Neutrophil (primary cell): ENCODE data around the gene FAM3D.

Source experiments
- H3K27ac ChIP-seq: fragments of 200-600 bp; sonication (generic); 2 replicates; pipeline ENCODE4 v1.5.1; 2016; ENCODE audit warnings: mild to moderate bottlenecking, moderate library complexity
- H3K27me3 ChIP-seq: fragments of 200-600 bp; sonication (generic); 2 replicates; pipeline ENCODE4 v1.6.0; 2016; ENCODE audit warnings: mild to moderate bottlenecking
- H3K36me3 ChIP-seq: fragments of 200-600 bp; sonication (generic); 2 replicates; pipeline ENCODE4 v1.5.1; 2017
- H3K4me1 ChIP-seq, 2 experiments: fragments of 200-600 bp in 1 of 2; sonication (generic) in 1 of 2; 1 replicate in 1 of 2; 2 replicates in 1 of 2; pipeline versions ENCODE4 v1.5.1 to v1.6.1; 2013 to 2016; ENCODE audit warnings: low read depth in 1 of 2, low read length in 1 of 2, mild to moderate bottlenecking in 1 of 2, moderate library complexity in 1 of 2; ENCODE audit not compliant: control insufficient read depth in 1 of 2, insufficient read depth in 1 of 2
- H3K4me3 ChIP-seq, 2 experiments: fragments of 200-600 bp in 1 of 2; sonication (generic) in 1 of 2; 1 replicate in 1 of 2; 2 replicates in 1 of 2; pipeline ENCODE4 v1.5.1; 2013 to 2016; ENCODE audit warnings: low read depth in 1 of 2, low read length in 1 of 2, mild to moderate bottlenecking in 1 of 2, moderate library complexity in 1 of 2
- H3K9me3 ChIP-seq: fragments of 200-600 bp; sonication (generic); 2 replicates; pipeline ENCODE4 v1.5.1; 2016
- TF ChIP-seq, protein P1 (sequence below): fragments of 200-600 bp; sonication (generic); IDR thresholded peaks from 2 replicates; pipeline ENCODE4 v1.5.1; 2016; ENCODE audit warnings: antibody characterized with exemption

FAM3D gene

DNA sequence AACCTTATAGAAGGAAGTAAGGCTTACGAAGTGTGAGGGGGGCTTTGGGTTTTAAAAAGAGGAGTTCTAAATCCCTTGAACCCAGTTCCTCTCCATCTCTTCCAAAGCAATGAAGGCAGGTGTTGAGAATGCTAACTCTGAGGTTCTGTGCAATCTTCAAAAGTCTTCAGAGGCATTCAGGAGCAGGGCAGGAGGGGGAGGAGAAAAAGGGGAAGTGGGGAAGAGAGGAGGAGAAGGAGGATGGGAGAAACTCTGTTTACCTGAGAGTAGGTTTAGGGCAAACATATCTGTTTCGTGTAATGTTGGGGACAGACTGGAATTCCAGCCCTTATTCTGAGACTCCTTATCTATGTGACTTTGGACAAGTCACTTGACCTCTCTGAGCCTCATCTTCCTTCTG lies 36.9 kb downstream of the FAM3D start:
- H3K27me3 ChIP-seq, result no peaks in the 10 kb centered on the region
- no peak overlapping the region for H3K27ac ChIP-seq
- TF ChIP-seq, protein P1, sequence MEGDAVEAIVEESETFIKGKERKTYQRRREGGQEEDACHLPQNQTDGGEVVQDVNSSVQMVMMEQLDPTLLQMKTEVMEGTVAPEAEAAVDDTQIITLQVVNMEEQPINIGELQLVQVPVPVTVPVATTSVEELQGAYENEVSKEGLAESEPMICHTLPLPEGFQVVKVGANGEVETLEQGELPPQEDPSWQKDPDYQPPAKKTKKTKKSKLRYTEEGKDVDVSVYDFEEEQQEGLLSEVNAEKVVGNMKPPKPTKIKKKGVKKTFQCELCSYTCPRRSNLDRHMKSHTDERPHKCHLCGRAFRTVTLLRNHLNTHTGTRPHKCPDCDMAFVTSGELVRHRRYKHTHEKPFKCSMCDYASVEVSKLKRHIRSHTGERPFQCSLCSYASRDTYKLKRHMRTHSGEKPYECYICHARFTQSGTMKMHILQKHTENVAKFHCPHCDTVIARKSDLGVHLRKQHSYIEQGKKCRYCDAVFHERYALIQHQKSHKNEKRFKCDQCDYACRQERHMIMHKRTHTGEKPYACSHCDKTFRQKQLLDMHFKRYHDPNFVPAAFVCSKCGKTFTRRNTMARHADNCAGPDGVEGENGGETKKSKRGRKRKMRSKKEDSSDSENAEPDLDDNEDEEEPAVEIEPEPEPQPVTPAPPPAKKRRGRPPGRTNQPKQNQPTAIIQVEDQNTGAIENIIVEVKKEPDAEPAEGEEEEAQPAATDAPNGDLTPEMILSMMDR, result no peak
- H3K9me3 ChIP-seq, result no peaks in the 10 kb centered on the region
- H3K4me3 ChIP-seq, result no peak overlapping the region
- no peaks in the 10 kb centered on the region for H3K36me3 ChIP-seq
- H3K4me1 ChIP-seq, result peaks cover 0 to 3% of the 10 kb centered on the region in 2 experiments

DNA sequence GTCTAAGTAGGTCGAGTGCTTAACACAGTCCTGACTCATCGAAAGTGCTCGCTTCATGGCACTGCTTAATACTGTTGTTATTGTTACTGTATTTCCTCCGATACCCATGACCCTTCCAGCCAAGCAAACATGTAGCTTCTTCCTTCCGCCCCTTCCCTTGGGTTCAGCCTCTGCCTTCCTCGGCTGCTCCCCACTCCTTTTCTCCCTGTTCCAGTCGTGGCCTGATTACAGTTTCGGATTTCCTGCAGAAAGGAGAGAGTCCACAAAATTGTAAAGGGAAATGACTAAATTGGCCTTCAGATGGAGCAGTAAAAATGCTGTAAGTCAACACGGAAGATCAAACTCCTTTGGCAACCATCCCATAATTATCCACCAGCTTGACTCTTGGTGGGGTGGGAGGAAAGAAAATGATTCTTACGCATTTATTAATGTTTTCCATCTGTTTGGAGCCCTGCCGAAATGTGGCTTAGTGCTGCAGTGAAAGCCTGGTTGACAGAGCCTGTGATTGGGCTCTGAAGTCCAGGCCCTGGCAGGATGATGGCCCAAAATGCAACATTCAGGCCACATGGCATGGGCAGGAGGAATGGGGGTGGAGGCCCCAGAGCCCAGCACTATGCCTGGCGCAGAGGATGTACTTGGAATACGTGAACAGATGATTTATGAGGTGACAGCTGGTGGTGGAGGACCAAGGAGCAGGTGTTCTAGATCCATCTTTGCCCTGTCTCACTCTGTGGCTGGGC lies 37.6 kb downstream of the FAM3D start:
- no peak overlapping the region for H3K4me3 ChIP-seq
- TF ChIP-seq, protein P1, result no peak
- no peaks in the 10 kb centered on the region for H3K9me3 ChIP-seq
- no peak overlapping the region for H3K27ac ChIP-seq
- no peaks in the 10 kb centered on the region for H3K27me3 ChIP-seq
- H3K4me1 ChIP-seq, result peaks cover 0 to 3% of the 10 kb centered on the region in 2 experiments
- no peaks in the 10 kb centered on the region for H3K36me3 ChIP-seq

DNA sequence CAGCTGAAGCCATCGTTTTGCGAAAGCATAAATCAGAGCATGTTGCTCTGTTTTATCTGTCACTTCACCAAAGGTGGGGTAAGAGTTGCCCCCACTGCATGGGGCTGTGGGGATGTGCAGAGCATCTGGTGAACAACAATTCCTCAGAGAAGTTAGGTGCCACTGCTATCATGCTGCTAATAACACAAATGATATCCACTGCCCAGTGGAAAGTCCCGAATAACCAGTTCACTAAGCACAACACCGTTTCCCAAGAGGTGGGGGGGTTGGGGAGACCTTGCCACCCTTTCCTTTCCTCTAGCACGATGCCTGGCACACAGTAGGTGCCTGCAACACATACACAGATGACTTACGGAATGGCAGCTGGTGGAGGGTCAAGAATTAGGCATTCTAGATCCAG lies 38.6 kb downstream of the FAM3D start:
- Histone ChIP-seq H3K4me1 (peaks cover 0 to 3% of the 10 kb centered on the region in 2 experiments), H3K36me3 (no peaks in the 10 kb centered on the region), H3K9me3 (no peaks in the 10 kb centered on the region), H3K4me3 (no peak overlapping the region), H3K27me3 (no peaks in the 10 kb centered on the region), H3K27ac (no peak overlapping the region)
- TF ChIP-seq, protein P1, result no peak

DNA sequence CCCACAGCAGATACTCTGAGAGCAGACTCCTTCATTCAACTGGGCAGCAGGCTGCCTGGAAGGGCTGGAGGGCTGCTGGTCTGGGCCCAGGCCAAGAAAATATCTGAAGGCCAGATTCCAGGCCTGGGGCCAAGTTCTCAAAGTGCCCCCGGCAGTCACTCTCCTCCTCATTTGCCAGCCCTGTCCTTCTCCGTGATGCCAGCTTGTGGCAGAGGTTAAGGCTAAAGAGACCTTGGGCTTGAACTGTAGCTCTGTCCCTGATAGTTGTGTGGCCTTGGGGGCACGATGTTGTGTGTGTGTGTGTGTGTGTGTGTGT lies 39.0 kb downstream of the FAM3D start:
- TF ChIP-seq, protein P1, result no peak
- Histone ChIP-seq H3K4me1 (peaks cover 0 to 3% of the 10 kb centered on the region in 2 experiments), H3K27me3 (no peaks in the 10 kb centered on the region), H3K27ac (no peak overlapping the region), H3K4me3 (no peak overlapping the region), H3K9me3 (no peaks in the 10 kb centered on the region), H3K36me3 (no peaks in the 10 kb centered on the region)

DNA sequence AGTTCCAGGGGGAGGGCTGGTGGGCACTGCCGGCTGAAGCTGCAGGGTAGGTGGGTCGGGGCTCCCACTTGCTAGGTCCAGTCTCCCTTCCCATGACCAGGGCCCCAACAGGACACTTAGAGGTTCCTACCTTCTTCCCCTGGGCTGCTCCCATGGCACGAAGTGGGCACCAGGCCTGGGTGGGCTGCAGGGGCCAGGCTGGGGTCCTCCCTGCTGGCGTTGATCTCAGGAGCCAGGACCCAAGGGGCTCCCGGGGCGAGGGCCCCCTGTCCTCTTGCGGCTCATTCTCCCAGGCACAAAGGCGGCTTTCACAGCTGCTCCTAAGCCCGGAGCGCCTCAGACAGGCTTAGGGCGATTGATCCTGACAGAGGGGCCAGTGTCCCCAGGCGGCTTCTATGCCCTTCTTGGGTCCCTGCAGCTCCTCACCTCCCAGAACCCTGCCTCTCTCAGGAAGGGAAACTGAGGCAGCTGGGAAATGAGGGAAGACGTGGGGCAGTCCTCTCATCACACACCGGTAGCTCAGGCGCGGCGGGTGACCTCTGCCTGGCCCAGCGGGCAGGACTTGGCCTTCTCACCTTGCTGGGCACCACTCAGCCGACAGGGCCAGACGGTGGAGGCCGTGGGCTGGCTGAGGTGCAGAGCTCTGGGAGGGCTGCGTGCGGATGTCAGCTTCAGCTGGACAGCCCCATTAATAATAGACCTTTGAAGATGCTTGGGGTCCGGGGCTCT lies 39.6 kb downstream of the FAM3D start:
- Histone ChIP-seq H3K36me3 (no peaks in the 10 kb centered on the region), H3K27me3 (no peaks in the 10 kb centered on the region), H3K4me3 (no peak overlapping the region), H3K4me1 (peaks cover 0 to 3% of the 10 kb centered on the region in 2 experiments), H3K9me3 (no peaks in the 10 kb centered on the region), H3K27ac (no peak overlapping the region)
- TF ChIP-seq, protein P1, result no peak
